Endothelial cell (in vitro differentiated cells): ENCODE measurements around the gene EGFL7. TPM values are rescaled to one million over a fixed set of nuclear protein-coding genes. Genes with fewer than 3 reads are reported as not detected.

Experiments used
- DNase-seq: peaks from one replicate; pipeline ENCODE4 v3.0.0; 2021; ENCODE audit warnings: low spot score
- H3K27ac Mint-ChIP-seq: one replicate; pipeline ENCODE4 v1.8.0; 2021; ENCODE audit warnings: mixed read lengths, inconsistent platforms; ENCODE audit not compliant: unreplicated experiment
- H3K27me3 Mint-ChIP-seq: one replicate; pipeline ENCODE4 v1.8.0; 2021; ENCODE audit warnings: mild to moderate bottlenecking, moderate library complexity, mixed read lengths, inconsistent platforms; ENCODE audit not compliant: unreplicated experiment
- H3K36me3 Mint-ChIP-seq: one replicate; pipeline ENCODE4 v1.8.0; 2021; ENCODE audit warnings: mild to moderate bottlenecking, low read depth, mixed read lengths, inconsistent platforms; ENCODE audit not compliant: unreplicated experiment
- H3K4me1 Mint-ChIP-seq: one replicate; pipeline ENCODE4 v1.8.0; 2021; ENCODE audit warnings: mild to moderate bottlenecking, mixed read lengths, inconsistent platforms; ENCODE audit not compliant: unreplicated experiment
- H3K4me3 Mint-ChIP-seq: one replicate; pipeline ENCODE4 v1.8.0; 2021; ENCODE audit warnings: mild to moderate bottlenecking, mixed read lengths, inconsistent platforms; ENCODE audit not compliant: unreplicated experiment
- H3K9me3 Mint-ChIP-seq: one replicate; pipeline ENCODE4 v1.8.0; 2021; ENCODE audit warnings: mixed read lengths, inconsistent platforms; ENCODE audit not compliant: unreplicated experiment
- CTCF ChIP-seq: fragments of 200-600 bp; sonication (generic); IDR thresholded peaks from one replicate; pipeline ENCODE4 v1.5.0; 2021; ENCODE audit warnings: antibody characterized with exemption; ENCODE audit not compliant: unreplicated experiment
- total RNA-seq: library from RNA; stranded (reverse); fragmentation: NEBNext Ultra II Directional; extraction: Animal tissue kit (Norgen Biotek cat#: 25700); gene quantifications from one replicate; pipeline ENCODE4 v1.2.1, GENCODE V29; 2021; ENCODE audit not compliant: unreplicated experiment

Gene EGFL7
- total RNA-seq, 1 donor from 2014 or later = 945 TPM

GRCh38 chr9:136678624-136679023 is 15.9 kb downstream of the EGFL7 start:
- Mint-ChIP-seq H3K4me3 (peak overlapping the region; percentile 88), H3K36me3 (peaks cover 35% of the 10 kb centered on the region), H3K27ac (peak overlapping the region; percentile 91), H3K27me3 (peaks cover 88% of the 10 kb centered on the region), H3K4me1 (peaks cover 31% of the 10 kb centered on the region), H3K9me3 (peaks cover 4% of the 10 kb centered on the region)
- TF ChIP-seq CTCF = no peak
- no peak for DNase-seq

- Mint-ChIP-seq H3K36me3 (peaks cover 33% of the 10 kb centered on the region), H3K27me3 (peaks cover 86% of the 10 kb centered on the region), H3K9me3 (peaks cover 4% of the 10 kb centered on the region), H3K27ac (peak overlapping the region; percentile 91), H3K4me3 (peak overlapping the region; percentile 88), H3K4me1 (peaks cover 25% of the 10 kb centered on the region)
- no peak for DNase-seq
- TF ChIP-seq CTCF = no peak
These were observed 16.8 kb downstream of the EGFL7 start for GRCh38 chr9:136679431-136679941.

GRCh38 chr9:136681029-136681428 is 18.3 kb downstream of the EGFL7 start:
- Mint-ChIP-seq H3K4me3 (peak overlapping the region; percentile 42), H3K36me3 (peaks cover 29% of the 10 kb centered on the region), H3K4me1 (peaks cover 20% of the 10 kb centered on the region), H3K27ac (peak overlapping the region; percentile 52), H3K9me3 (peaks cover 4% of the 10 kb centered on the region), H3K27me3 (peaks cover 85% of the 10 kb centered on the region)
- no peak for TF ChIP-seq CTCF
- DNase-seq = no peak

GRCh38 chr9:136681945-136682699 is 19.4 kb downstream of the EGFL7 start:
- Mint-ChIP-seq H3K4me1 (peaks cover 16% of the 10 kb centered on the region), H3K27me3 (peaks cover 74% of the 10 kb centered on the region), H3K27ac (peak overlapping the region; percentile 72), H3K9me3 (peaks cover 4% of the 10 kb centered on the region), H3K4me3 (no peak overlapping the region), H3K36me3 (peaks cover 22% of the 10 kb centered on the region)
- TF ChIP-seq CTCF = no peak
- peak; percentile 49 for DNase-seq

GRCh38 chr9:136682710-136683109 is 20.0 kb downstream of the EGFL7 start:
- Mint-ChIP-seq H3K9me3 (peaks cover 4% of the 10 kb centered on the region), H3K27ac (no peak overlapping the region), H3K36me3 (peaks cover 21% of the 10 kb centered on the region), H3K4me1 (peaks cover 16% of the 10 kb centered on the region), H3K27me3 (peaks cover 69% of the 10 kb centered on the region), H3K4me3 (no peak overlapping the region)
- no peak for TF ChIP-seq CTCF
- DNase-seq = no peak
